Measurements from ENCODE around the gene RPL18. TPM values are rescaled to one million over a fixed set of nuclear protein-coding genes. Genes with fewer than 3 reads are reported as not detected.
"Not testable (repeated sequence)": the region's sequence is repeated elsewhere in the genome, so short reads cannot be mapped to it uniquely, and the experiment has no call there.

Gene RPL18
- total RNA-seq, 4 donors from 2014 or later = 1,223 to 1,420 (median 1,299) TPM

- in situ Hi-C loops (cut with MboI; ENCODE audit: low sequenced_read_pairs in 4 of 4) = loop anchor here in 2 of 4 donors (5.0 to 25.0 kb wide), 2 partner anchors 95 to 275 kb away; a partner anchor contains a TSS
Measured at GRCh38 chr19:48587387-48587786, 31.6 kb downstream of the RPL18 start.

GRCh38 chr19:48582168-48582567 lies 36.8 kb downstream of the RPL18 start:
- no peaks in the 10 kb centered on the region for H3K27me3 ChIP-seq
- H3K36me3 ChIP-seq = no peaks in the 10 kb centered on the region
- H3K27ac ChIP-seq = no peak overlapping the region
- ATAC-seq (no peak), DNase-seq (no peak)
- in situ Hi-C loops (cut with MboI; ENCODE audit: low sequenced_read_pairs in 4 of 4) (loop anchor here (5.0 to 25.0 kb wide), 3 partner anchors 75 to 270 kb away; a partner anchor contains a TSS), intact Hi-C loops (cut with DNase I; ENCODE audit: low total_unique reads) (no loop called here)
- peaks cover 0 to 5% of the 10 kb centered on the region in 2 donors for H3K4me1 ChIP-seq
- TF ChIP-seq CTCF (IDR thresholded peaks at IDR 0.05 in 4 of 5, conservative IDR thresholded peaks at IDR 0.05 in 1 of 5) = no peak
- no peak for TF ChIP-seq POLR2A (IDR thresholded peaks at IDR 0.05)
- H3K4me3 ChIP-seq = no peak overlapping the region
- H3K9me3 ChIP-seq = no peaks in the 10 kb centered on the region

More at GRCh38 chr19:48587387-48587786, 31.6 kb downstream of the RPL18 start:
- no peaks in the 10 kb centered on the region for H3K27me3 ChIP-seq
- no peak for TF ChIP-seq CTCF (IDR thresholded peaks at IDR 0.05 in 4 of 5, conservative IDR thresholded peaks at IDR 0.05 in 1 of 5)
- no peak for TF ChIP-seq POLR2A (IDR thresholded peaks at IDR 0.05)
- no peak overlapping the region for H3K4me3 ChIP-seq
- intact Hi-C loops (cut with DNase I; ENCODE audit: low total_unique reads) = loop anchor here (5.0 kb wide), 1 partner anchor 265 kb away; a partner anchor contains a TSS
- peaks cover 5% of the 10 kb centered on the region in 2 donors for H3K4me1 ChIP-seq
- no peak for ATAC-seq
- DNase-seq = no peak
- no peaks in the 10 kb centered on the region for H3K36me3 ChIP-seq
- H3K27ac ChIP-seq = no peak overlapping the region
- no peaks in the 10 kb centered on the region for H3K9me3 ChIP-seq

GRCh38 chr19:48578891-48579290 lies 40.1 kb downstream of the RPL18 start:
- no peaks in the 10 kb centered on the region for H3K36me3 ChIP-seq
- TF ChIP-seq CTCF (IDR thresholded peaks at IDR 0.05 in 4 of 5, conservative IDR thresholded peaks at IDR 0.05 in 1 of 5) (no peak), POLR2A (IDR thresholded peaks at IDR 0.05) (no peak)
- ATAC-seq (no peak), DNase-seq (no peak)
- no peak overlapping the region for H3K27ac ChIP-seq
- in situ Hi-C loops (cut with MboI; ENCODE audit: low sequenced_read_pairs in 4 of 4) (loop anchor here in 2 of 4 donors (25.0 kb wide), 1 partner anchor 267 kb away; a partner anchor contains a TSS), intact Hi-C loops (cut with DNase I; ENCODE audit: low total_unique reads) (no loop called here)
- no peaks in the 10 kb centered on the region for H3K27me3 ChIP-seq
- no peaks in the 10 kb centered on the region for H3K9me3 ChIP-seq
- H3K4me3 ChIP-seq = no peak overlapping the region
- peaks cover 0 to 2% of the 10 kb centered on the region in 2 donors for H3K4me1 ChIP-seq

GRCh38 chr19:48577908-48578307 lies 41.1 kb downstream of the RPL18 start:
- H3K27me3 ChIP-seq; ATAC-seq; H3K4me1 ChIP-seq; DNase-seq; intact Hi-C loops (cut with DNase I; ENCODE audit: low total_unique reads); H3K36me3 ChIP-seq; H3K27ac ChIP-seq; H3K4me3 ChIP-seq; H3K9me3 ChIP-seq: not testable (repeated sequence)
- in situ Hi-C loops (cut with MboI; ENCODE audit: low sequenced_read_pairs in 4 of 4) = loop anchor here in 2 of 4 donors (25.0 kb wide), 1 partner anchor 266 kb away; a partner anchor contains a TSS

GRCh38 chr19:48575931-48576622 lies 42.9 kb downstream of the RPL18 start:
- TF ChIP-seq POLR2A (IDR thresholded peaks at IDR 0.05) = no peak
- TF ChIP-seq CTCF (IDR thresholded peaks at IDR 0.05 in 4 of 5, conservative IDR thresholded peaks at IDR 0.05 in 1 of 5) = no peak
- H3K9me3 ChIP-seq = no peaks in the 10 kb centered on the region
- DNase-seq = no peak
- in situ Hi-C loops (cut with MboI; ENCODE audit: low sequenced_read_pairs in 4 of 4) = loop anchor here in 2 of 4 donors (25.0 kb wide), 1 partner anchor 264 kb away; a partner anchor contains a TSS
- H3K4me3 ChIP-seq = no peak overlapping the region
- H3K27ac ChIP-seq = no peak overlapping the region
- ATAC-seq = no peak
- intact Hi-C loops (cut with DNase I; ENCODE audit: low total_unique reads) = no loop called here
- no peaks in the 10 kb centered on the region for H3K4me1 ChIP-seq
- H3K27me3 ChIP-seq = no peaks in the 10 kb centered on the region
- H3K36me3 ChIP-seq = no peaks in the 10 kb centered on the region

All from gastrocnemius medialis (tissue), 4 donors.